Endothelial cell of umbilical vein (primary cell): ENCODE results near the gene MAFF. TPM values are rescaled to one million over a fixed set of nuclear protein-coding genes. Genes with fewer than 3 reads are reported as not detected.
A peak's percentile ranks its signal among the peaks of the same experiment; 100 is the strongest.

Experiments used
- BruUV-seq: library from RNA; stranded (reverse); fragments of 400-500 nt; replicated peaks from 2 replicates; lab custom pipeline; 2021; lab: Mats Ljungman, UMichigan
- CTCF ChIA-PET: fragments of 300-600, 350-600 bp; sonication (Branson Sonifier 250); formaldehyde crosslinking; loops from one replicate; lab custom pipeline; 2021; ENCODE audit warnings: antibody characterized with exemption, inconsistent platforms; lab: Charles Lee
- POLR2A ChIA-PET: fragments of 300-600, 350-600 bp; sonication (Branson Sonifier 250); formaldehyde crosslinking; loops from one replicate; lab custom pipeline; 2021; ENCODE audit warnings: antibody characterized with exemption, inconsistent platforms; lab: Charles Lee
- DNase-seq: peaks from one replicate; pipeline ENCODE4 v3.0.0-alpha.2; 2011; ENCODE audit warnings: low read depth, low spot score
- FAIRE-seq: peaks from 2 replicates; lab custom pipeline; 2011; peaks lifted over from hg19 to GRCh38; lab: Jason Lieb, UNC
- H2AFZ ChIP-seq: 2 replicates; pipeline ENCODE4 v1.6.0; 2012; ENCODE audit warnings: low read depth, low read length, control low read depth, inconsistent platforms
- H3K27ac ChIP-seq: 2 replicates; pipeline ENCODE4 v1.5.1; 2011; ENCODE audit warnings: low read depth, mild to moderate bottlenecking, control low read depth, low read length, moderate library complexity; ENCODE audit not compliant: insufficient read depth
- H3K27me3 ChIP-seq, 2 experiments: 2 replicates each; pipeline versions ENCODE4 v1.6.0 to v1.6.1; 2011; ENCODE audit warnings: low read length in 2 of 2, mixed read lengths in 1 of 2; ENCODE audit not compliant: control insufficient read depth in 2 of 2, insufficient read depth in 2 of 2
- H3K36me3 ChIP-seq, 2 experiments: 2 replicates in 1 of 2; 3 replicates in 1 of 2; pipeline ENCODE4 v1.5.1; 2011; ENCODE audit warnings: low read length in 2 of 2, mild to moderate bottlenecking in 1 of 2, moderate library complexity in 1 of 2; ENCODE audit not compliant: control insufficient read depth in 2 of 2, insufficient read depth in 2 of 2; ENCODE audit errors: extremely low read depth in 1 of 2
- H3K4me1 ChIP-seq: 3 replicates; pipeline ENCODE4 v1.5.1; 2011; ENCODE audit warnings: mild to moderate bottlenecking, low read length; ENCODE audit not compliant: control insufficient read depth, insufficient read depth; ENCODE audit errors: extremely low read depth
- H3K4me2 ChIP-seq: 2 replicates; pipeline ENCODE4 v1.6.1; 2011; ENCODE audit warnings: low read length, control low read depth, mixed read lengths; ENCODE audit not compliant: insufficient read depth
- H3K4me3 ChIP-seq, 3 experiments: fragments of 200-600 bp in 1 of 3; sonication (generic), shearing (Covaris generic) in 1 of 3; replicated peaks in 1 of 3; 2 replicates each; pipeline ENCODE4 v1.5.1; 2011 to 2016; ENCODE audit warnings: control low read depth in 3 of 3, low read length in 3 of 3, mild to moderate bottlenecking in 2 of 3, inconsistent platforms in 1 of 3, low read depth in 1 of 3, moderate library complexity in 1 of 3; ENCODE audit not compliant: insufficient read depth in 1 of 3
- H3K79me2 ChIP-seq: 2 replicates; pipeline ENCODE4 v1.6.0; 2012; ENCODE audit warnings: low read length, inconsistent platforms; ENCODE audit not compliant: control insufficient read depth, insufficient read depth
- H3K9ac ChIP-seq: replicated peaks from 2 replicates; pipeline ENCODE3; 2011; ENCODE audit warnings: low read length, control low read depth; ENCODE audit not compliant: insufficient read depth; ENCODE audit errors: extremely low read depth
- H3K9me1 ChIP-seq: replicated peaks from 3 replicates; pipeline ENCODE4 v1.6.0; 2011; ENCODE audit warnings: mild to moderate bottlenecking, low read length; ENCODE audit not compliant: control insufficient read depth, insufficient read depth; ENCODE audit errors: extremely low read depth
- H3K9me3 ChIP-seq: replicated peaks from 2 replicates; pipeline ENCODE4 v1.5.1; 2012; ENCODE audit warnings: low read length, inconsistent platforms; ENCODE audit not compliant: control insufficient read depth, insufficient read depth
- H4K20me1 ChIP-seq: replicated peaks from 2 replicates; pipeline ENCODE3; 2011; ENCODE audit warnings: mild to moderate bottlenecking, low read length; ENCODE audit not compliant: control insufficient read depth, insufficient read depth; ENCODE audit errors: extremely low read depth
- EZH2 ChIP-seq: IDR thresholded peaks from 2 replicates; pipeline ENCODE4 v1.6.1; 2012; ENCODE audit warnings: borderline replicate concordance, low read depth, mild to moderate bottlenecking, moderate library complexity, low read length, inconsistent platforms; ENCODE audit not compliant: severe bottlenecking
- FOS ChIP-seq: IDR thresholded peaks from 2 replicates; pipeline ENCODE4 v1.6.1; 2011; ENCODE audit warnings: mild to moderate bottlenecking, low read length, moderate library complexity, borderline replicate concordance; ENCODE audit not compliant: insufficient read depth
- GATA2 ChIP-seq: IDR thresholded peaks from 2 replicates; pipeline ENCODE4 v1.7.0; 2011; ENCODE audit warnings: low read depth, mild to moderate bottlenecking, moderate library complexity, mixed read lengths, low read length; ENCODE audit not compliant: insufficient read length, insufficient read depth
- JUN ChIP-seq: IDR thresholded peaks from 2 replicates; pipeline ENCODE4 v1.6.1; 2011; ENCODE audit warnings: borderline replicate concordance, low read depth; ENCODE audit not compliant: insufficient read length, insufficient read depth
- MYC ChIP-seq: IDR thresholded peaks from one replicate; pipeline ENCODE4 v1.6.1; 2011; ENCODE audit warnings: mild to moderate bottlenecking, low read depth, low read length
- POLR2A ChIP-seq: IDR thresholded peaks from 2 replicates; pipeline ENCODE4 v1.6.1; 2012; ENCODE audit warnings: low read depth, mild to moderate bottlenecking, control low read depth, low read length
- POLR2AphosphoS5 ChIP-seq: IDR thresholded peaks from 2 replicates; pipeline ENCODE4 v1.6.1; 2012; ENCODE audit warnings: low read depth, mild to moderate bottlenecking, control low read depth, low read length, moderate library complexity; ENCODE audit not compliant: insufficient read depth
- dilution Hi-C: fragments of 300-500 bp; cut with MboI; formaldehyde crosslinking; loops from one replicate; pipeline ENCODE4 v1.15.0; 2019; ENCODE audit warnings: low sequenced_read_pairs; ENCODE audit not compliant: extremely low pct_ligation_motif_present
- intact Hi-C: fragments of 100-400 bp; cut with micrococcal nuclease; formaldehyde crosslinking; loops from one replicate; pipeline ENCODE4 v1.10.0; 2022
- polyA plus RNA-seq, 4 experiments: library from polyadenylated mRNA; depleted of rRNA in 3 of 4; stranded (reverse) in 3 of 4; unstranded in 1 of 4; fragments of >200 nt; gene quantifications; 2 replicates each; pipeline versions ENCODE4 v1.2.1 to v1.2.3, GENCODE V29; 2011 to 2012; ENCODE audit warnings: missing spikeins in 1 of 4
- total RNA-seq: library from RNA; stranded (reverse); gene quantifications from 2 replicates; pipeline ENCODE4 v1.2.3, GENCODE V29; 2021
- TF ChIP-seq, protein P1 (sequence below), 2 donors: IDR thresholded peaks; 1 replicate in 1 of 2; 2 replicates in 1 of 2; pipeline ENCODE4 v1.5.1; 2011; ENCODE audit warnings: low read length in 2 of 2, mild to moderate bottlenecking in 2 of 2, moderate library complexity in 2 of 2, control low read depth in 1 of 2, inconsistent platforms in 1 of 2, low read depth in 1 of 2; ENCODE audit not compliant: insufficient read depth in 1 of 2; ENCODE audit errors: extremely low read depth in 1 of 2
- TF ChIP-seq, protein P2 (sequence below): IDR thresholded peaks from 2 replicates; pipeline ENCODE4 v1.6.1; 2011; ENCODE audit not compliant: insufficient read depth, insufficient read length

The MAFF gene
- total and polyA plus RNA-seq, 2 donors (not counting 3 experiments of a cell fraction or from before 2014, with no cell fraction given): 29.0 to 61.2 TPM

DNA sequence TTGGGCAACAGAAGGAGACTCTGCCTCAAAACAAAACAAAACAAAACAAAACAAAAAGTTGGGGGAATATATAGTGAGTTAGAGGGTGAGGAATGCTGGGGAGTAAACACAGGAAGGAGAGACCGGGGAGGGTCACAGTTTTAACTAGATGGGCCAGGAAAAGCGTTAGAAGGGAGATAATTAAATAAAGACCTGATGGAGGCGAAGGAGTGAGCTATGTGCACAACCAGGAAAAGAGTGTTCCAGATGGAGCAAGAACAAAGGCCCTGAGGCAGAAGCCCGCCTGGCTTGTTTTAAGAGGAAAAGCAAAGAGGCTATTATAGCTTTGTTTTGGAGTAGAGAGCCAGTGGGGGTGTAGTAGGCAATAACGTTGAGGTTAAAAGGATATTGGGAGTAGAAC is 15.4 kb upstream of the MAFF start:
- Histone ChIP-seq H3K27ac (peak overlapping the region; percentile 26), H3K4me3 (no peak overlapping the region), H3K4me2 (peak overlapping the region; percentile 39), H3K9ac (no peak overlapping the region), H2AFZ (peak overlapping the region; percentile 71), H3K4me1 (peaks cover 15% of the 10 kb centered on the region), H3K9me3 (no peaks in the 10 kb centered on the region), H3K27me3 (no peaks in the 10 kb centered on the region), H4K20me1 (no peaks in the 10 kb centered on the region), H3K79me2 (no peaks in the 10 kb centered on the region), H3K9me1 (no peaks in the 10 kb centered on the region), H3K36me3 (no peaks in the 10 kb centered on the region)
- intact Hi-C loops: no loop called here
- CTCF ChIA-PET: interaction anchor here (0.8 to 1.8 kb wide), 6 partner anchors 7 to 89 kb away, joined by 3 to 14 read pairs (median 3); partner anchors contain the start of gene MAFF
- DNase-seq (peak; percentile 51), FAIRE-seq (peak; percentile 37)
- dilution Hi-C loops: no loop called here
- no TSS peak for BruUV-seq
- POLR2A ChIA-PET: interaction anchor here (0.7 to 1.8 kb wide), 2 partner anchors 10 to 15 kb away, joined by 3 to 7 read pairs; partner anchors contain the start of gene MAFF
- TF ChIP-seq JUN: no peak
- TF ChIP-seq, protein P1, sequence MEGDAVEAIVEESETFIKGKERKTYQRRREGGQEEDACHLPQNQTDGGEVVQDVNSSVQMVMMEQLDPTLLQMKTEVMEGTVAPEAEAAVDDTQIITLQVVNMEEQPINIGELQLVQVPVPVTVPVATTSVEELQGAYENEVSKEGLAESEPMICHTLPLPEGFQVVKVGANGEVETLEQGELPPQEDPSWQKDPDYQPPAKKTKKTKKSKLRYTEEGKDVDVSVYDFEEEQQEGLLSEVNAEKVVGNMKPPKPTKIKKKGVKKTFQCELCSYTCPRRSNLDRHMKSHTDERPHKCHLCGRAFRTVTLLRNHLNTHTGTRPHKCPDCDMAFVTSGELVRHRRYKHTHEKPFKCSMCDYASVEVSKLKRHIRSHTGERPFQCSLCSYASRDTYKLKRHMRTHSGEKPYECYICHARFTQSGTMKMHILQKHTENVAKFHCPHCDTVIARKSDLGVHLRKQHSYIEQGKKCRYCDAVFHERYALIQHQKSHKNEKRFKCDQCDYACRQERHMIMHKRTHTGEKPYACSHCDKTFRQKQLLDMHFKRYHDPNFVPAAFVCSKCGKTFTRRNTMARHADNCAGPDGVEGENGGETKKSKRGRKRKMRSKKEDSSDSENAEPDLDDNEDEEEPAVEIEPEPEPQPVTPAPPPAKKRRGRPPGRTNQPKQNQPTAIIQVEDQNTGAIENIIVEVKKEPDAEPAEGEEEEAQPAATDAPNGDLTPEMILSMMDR (IDR thresholded peaks at IDR 0.05; ENCODE audit: extremely low read depth in 1 of 2, insufficient read depth in 1 of 2, low read depth in 1 of 2, low read length in 2 of 2): no peak
- TF ChIP-seq, protein P2, sequence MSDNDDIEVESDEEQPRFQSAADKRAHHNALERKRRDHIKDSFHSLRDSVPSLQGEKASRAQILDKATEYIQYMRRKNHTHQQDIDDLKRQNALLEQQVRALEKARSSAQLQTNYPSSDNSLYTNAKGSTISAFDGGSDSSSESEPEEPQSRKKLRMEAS: no peak
- TF ChIP-seq POLR2A: no peak
- no peak for TF ChIP-seq FOS
- no peak for TF ChIP-seq MYC
- TF ChIP-seq GATA2: no peak
- TF ChIP-seq EZH2: no peak
- TF ChIP-seq POLR2AphosphoS5: no peak
